ENCODE measurements around the gene TGFB1.

Gene TGFB1

GRCh38 chr19:41334793-41335192 lies 18.9 kb downstream of the TGFB1 start:
- DNase-seq: no peak
- TF ChIP-seq, protein P1, sequence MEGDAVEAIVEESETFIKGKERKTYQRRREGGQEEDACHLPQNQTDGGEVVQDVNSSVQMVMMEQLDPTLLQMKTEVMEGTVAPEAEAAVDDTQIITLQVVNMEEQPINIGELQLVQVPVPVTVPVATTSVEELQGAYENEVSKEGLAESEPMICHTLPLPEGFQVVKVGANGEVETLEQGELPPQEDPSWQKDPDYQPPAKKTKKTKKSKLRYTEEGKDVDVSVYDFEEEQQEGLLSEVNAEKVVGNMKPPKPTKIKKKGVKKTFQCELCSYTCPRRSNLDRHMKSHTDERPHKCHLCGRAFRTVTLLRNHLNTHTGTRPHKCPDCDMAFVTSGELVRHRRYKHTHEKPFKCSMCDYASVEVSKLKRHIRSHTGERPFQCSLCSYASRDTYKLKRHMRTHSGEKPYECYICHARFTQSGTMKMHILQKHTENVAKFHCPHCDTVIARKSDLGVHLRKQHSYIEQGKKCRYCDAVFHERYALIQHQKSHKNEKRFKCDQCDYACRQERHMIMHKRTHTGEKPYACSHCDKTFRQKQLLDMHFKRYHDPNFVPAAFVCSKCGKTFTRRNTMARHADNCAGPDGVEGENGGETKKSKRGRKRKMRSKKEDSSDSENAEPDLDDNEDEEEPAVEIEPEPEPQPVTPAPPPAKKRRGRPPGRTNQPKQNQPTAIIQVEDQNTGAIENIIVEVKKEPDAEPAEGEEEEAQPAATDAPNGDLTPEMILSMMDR (IDR thresholded peaks at IDR 0.05; ENCODE audit: low read depth, low read length, missing control alignments): no peak
- H3K36me3 ChIP-seq (replicated peaks): peaks cover 76% of the 10 kb centered on the region
- H3K27ac ChIP-seq: no peak overlapping the region
- H3K4me3 ChIP-seq (ENCODE audit: low read depth, low read length): no peak overlapping the region
- H3K27me3 ChIP-seq (replicated peaks): no peaks in the 10 kb centered on the region
- in situ Hi-C loops (cut with HindIII; ENCODE audit: low pct_ligation_motif_present, low sequenced_read_pairs): no loop called here

DNA sequence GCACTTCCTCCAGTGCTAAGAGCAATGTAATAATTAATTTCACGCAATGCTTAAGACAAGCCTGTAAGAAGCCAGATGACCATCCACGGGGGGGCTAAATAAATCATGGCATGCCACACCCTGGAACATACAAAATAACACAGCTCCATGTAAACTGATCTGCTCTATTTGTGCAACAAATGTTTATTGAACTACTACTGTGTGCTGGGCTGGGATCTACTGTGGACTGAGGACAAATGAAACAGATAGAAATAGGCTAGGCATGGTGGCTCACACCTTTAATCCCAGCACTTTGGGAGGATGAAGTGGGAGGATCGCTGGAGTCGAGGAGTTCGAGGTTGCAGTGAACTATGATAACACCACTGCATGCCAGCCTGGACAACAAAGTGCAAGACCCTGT lies 21.3 kb downstream of the TGFB1 start:
- H3K27ac ChIP-seq: no peak overlapping the region
- H3K36me3 ChIP-seq (replicated peaks): peaks cover 73% of the 10 kb centered on the region
- no peak overlapping the region for H3K4me3 ChIP-seq (ENCODE audit: low read depth, low read length)
- TF ChIP-seq, protein P1 (IDR thresholded peaks at IDR 0.05; ENCODE audit: low read depth, low read length, missing control alignments): no peak
- DNase-seq: no peak
- in situ Hi-C loops (cut with HindIII; ENCODE audit: low pct_ligation_motif_present, low sequenced_read_pairs): no loop called here
- no peaks in the 10 kb centered on the region for H3K27me3 ChIP-seq (replicated peaks)

DNA sequence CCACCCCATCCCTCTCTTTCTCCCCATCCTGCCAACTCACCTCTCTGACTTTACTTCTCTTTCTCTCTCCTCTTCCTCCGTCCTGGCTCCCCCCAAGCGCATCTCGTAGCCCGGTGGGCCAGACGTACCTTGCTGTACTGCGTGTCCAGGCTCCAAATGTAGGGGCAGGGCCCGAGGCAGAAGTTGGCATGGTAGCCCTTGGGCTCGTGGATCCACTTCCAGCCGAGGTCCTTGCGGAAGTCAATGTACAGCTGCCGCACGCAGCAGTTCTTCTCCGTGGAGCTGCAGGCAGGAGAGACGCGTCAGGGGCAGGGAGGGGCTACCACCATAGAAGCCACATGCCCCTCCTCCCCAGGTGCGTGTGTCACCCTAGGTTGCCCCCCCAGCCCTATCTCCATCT lies 21.7 kb downstream of the TGFB1 start:
- no peak overlapping the region for H3K27ac ChIP-seq
- no peak overlapping the region for H3K4me3 ChIP-seq (ENCODE audit: low read depth, low read length)
- no peak for DNase-seq
- peaks cover 69% of the 10 kb centered on the region for H3K36me3 ChIP-seq (replicated peaks)
- TF ChIP-seq, protein P1 (IDR thresholded peaks at IDR 0.05; ENCODE audit: low read depth, low read length, missing control alignments): no peak
- in situ Hi-C loops (cut with HindIII; ENCODE audit: low pct_ligation_motif_present, low sequenced_read_pairs): no loop called here
- no peaks in the 10 kb centered on the region for H3K27me3 ChIP-seq (replicated peaks)

DNA sequence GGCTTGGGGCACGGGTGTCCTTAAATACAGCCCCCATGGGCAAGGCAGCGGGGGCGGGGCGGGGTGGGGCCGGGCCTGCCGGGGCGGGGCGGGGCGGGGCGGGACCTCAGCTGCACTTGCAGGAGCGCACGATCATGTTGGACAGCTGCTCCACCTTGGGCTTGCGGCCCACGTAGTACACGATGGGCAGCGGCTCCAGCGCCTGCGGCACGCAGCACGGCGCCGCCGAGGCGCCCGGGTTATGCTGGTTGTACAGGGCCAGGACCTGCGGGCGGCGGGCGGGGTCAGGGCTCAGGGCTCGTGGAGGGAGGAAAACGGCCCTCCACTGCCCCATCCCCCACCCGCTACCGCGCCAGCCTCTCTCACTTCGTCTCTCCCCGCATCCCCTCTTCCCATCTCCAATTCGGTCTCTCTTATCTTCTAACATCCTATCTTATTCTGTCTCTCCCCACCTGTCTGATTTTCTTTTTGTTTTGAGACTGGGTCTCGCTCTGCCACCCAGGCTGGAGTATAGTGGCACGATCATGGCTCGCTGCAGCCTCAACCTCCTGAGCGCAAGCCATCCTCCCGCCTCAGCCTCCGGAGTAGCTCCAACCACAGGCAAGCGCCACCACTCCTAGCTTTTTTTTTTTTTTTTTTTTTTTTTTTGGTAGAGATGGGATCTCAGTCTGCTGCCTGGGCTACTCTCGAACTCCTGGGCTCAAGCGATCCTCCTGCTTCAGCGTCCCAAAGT lies 22.6 kb downstream of the TGFB1 start:
- TF ChIP-seq, protein P1 (IDR thresholded peaks at IDR 0.05; ENCODE audit: low read depth, low read length, missing control alignments): no peak
- DNase-seq: no peak
- in situ Hi-C loops (cut with HindIII; ENCODE audit: low pct_ligation_motif_present, low sequenced_read_pairs): no loop called here
- peaks cover 66% of the 10 kb centered on the region for H3K36me3 ChIP-seq (replicated peaks)
- no peaks in the 10 kb centered on the region for H3K27me3 ChIP-seq (replicated peaks)
- no peak overlapping the region for H3K4me3 ChIP-seq (ENCODE audit: low read depth, low read length)
- no peak overlapping the region for H3K27ac ChIP-seq

DNA sequence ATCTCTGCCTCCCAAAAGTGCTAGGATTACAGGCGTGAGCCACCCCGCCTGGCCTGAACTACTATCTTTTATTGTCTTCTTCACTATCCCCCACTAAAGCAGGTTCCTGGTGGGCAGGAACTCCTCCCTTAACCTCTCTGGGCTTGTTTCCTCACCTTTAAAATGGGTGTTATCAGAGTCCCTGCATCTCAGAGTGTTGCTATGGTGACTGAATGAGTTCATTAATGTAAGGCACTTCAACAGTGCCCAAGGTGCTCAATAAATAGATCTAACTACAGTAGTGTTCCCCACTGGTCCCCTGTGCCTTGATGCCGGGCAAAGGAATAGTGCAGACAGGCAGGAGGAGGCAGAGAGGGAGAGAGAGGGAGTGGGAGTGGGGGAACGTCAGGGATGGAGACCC lies 23.2 kb downstream of the TGFB1 start:
- Histone ChIP-seq H3K36me3 (replicated peaks) (peaks cover 61% of the 10 kb centered on the region), H3K27me3 (replicated peaks) (no peaks in the 10 kb centered on the region), H3K4me3 (ENCODE audit: low read depth, low read length) (no peak overlapping the region), H3K27ac (no peak overlapping the region)
- DNase-seq: no peak
- in situ Hi-C loops (cut with HindIII; ENCODE audit: low pct_ligation_motif_present, low sequenced_read_pairs): no loop called here
- TF ChIP-seq, protein P1 (IDR thresholded peaks at IDR 0.05; ENCODE audit: low read depth, low read length, missing control alignments): no peak

- TF ChIP-seq, protein P1 (IDR thresholded peaks at IDR 0.05; ENCODE audit: low read depth, low read length, missing control alignments): no peak
- Histone ChIP-seq H3K27me3 (replicated peaks) (no peaks in the 10 kb centered on the region), H3K4me3 (ENCODE audit: low read depth, low read length) (no peak overlapping the region), H3K36me3 (replicated peaks) (peaks cover 55% of the 10 kb centered on the region), H3K27ac (peak overlapping the region; percentile 98)
- no peak for DNase-seq
- in situ Hi-C loops (cut with HindIII; ENCODE audit: low pct_ligation_motif_present, low sequenced_read_pairs): no loop called here
These were observed 24.9 kb downstream of the TGFB1 start for GRCh38 chr19:41328842-41329225.

Data from brain microvascular endothelial cell (primary cell).